ENCODE measurements around the gene PIP4K2C.

Gene PIP4K2C

GRCh38 chr12:57586128-57586527 is 4.9 kb upstream of the PIP4K2C start:
- DNase-seq: no peak

DNA sequence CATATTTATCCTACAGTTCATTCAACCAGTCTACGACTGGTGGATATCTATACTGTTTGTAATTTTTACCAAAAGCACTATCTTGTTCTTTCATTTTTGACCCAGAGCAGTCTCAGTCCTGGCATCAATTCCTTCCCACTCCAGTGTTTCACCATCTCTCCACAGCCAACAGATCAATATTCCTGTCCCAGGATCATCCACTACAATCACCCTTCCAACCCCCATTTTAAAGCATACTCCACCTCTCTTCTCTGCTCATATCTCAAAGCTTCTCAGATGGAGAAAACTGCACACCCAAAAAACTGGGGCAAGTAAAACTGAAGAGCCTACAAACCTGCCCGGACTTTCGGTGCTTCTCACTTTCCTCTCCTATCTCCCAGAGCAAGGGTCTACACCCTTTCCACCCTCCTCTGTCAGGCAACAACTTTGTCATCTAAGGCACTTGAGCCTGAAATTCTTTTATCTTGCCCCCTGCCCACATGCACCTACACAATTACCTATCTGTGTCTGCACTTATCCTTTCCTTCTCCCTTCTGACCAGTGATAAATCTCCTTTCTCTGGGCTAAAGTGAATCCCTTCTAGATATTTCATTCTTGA is 4.1 kb upstream of the PIP4K2C start:
- no peak for DNase-seq

GRCh38 chr12:57588951-57589610 is 1.9 kb upstream of the PIP4K2C start:
- DNase-seq: peak; percentile 28

GRCh38 chr12:57590479-57590863 is 521 bp upstream of the PIP4K2C start:
- no peak for DNase-seq

DNA sequence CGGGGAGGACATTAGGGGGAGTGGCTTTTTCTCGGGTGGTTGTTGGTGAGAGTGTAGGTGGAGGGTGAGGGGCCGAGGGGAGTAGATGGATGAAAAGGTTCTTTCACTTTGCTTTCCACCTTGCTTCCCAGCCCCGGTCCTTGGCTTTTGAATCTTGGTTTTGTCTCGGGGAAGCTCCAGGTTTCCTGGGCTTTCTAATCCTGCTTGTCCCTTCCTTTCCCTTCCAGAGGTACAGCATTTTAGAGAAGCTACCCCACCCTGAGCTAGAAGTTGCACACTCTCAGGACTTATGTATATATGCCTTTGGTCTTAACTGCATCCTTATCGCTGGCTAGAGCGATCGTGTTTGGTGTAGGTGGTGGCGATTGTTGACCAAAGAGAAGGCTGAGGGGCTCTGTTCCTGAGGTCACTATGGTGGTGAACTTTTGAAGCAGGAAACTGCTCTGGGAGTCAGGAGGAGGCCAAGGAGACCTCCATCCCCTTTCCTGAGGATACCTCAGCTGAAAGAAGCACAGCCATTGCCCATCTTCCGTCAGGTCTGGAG is 862 bp downstream of the PIP4K2C start:
- DNase-seq: no peak

DNA sequence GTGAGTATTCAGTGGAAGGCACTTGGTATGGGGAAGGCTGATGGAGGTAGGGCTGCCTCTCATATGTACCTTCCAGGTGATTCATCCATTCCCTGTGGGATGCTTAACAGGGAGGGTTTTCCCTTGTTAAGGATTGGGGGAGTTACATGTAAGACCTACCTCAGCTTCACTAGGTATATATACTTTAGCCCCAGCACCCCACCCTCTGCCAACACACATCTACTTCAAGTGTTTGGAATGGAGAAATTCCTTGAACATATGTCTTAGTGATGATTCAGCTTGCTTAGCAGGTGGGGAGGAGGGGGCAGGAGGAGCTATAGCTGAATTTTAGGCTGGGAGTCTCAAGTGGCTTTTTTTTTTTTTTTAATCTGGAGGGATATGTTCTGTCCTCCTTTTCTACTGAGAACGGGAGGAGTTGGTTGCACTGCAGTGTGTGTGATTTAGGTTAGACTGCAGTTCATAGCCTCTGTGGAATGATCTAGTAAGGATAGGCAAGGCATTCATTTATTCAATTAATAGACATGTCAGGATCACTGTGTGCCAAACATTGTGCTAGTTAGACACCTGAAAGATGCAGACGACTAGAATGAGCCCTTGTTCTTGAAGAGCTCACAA is 1.7 kb downstream of the PIP4K2C start:
- no peak for DNase-seq

DNA sequence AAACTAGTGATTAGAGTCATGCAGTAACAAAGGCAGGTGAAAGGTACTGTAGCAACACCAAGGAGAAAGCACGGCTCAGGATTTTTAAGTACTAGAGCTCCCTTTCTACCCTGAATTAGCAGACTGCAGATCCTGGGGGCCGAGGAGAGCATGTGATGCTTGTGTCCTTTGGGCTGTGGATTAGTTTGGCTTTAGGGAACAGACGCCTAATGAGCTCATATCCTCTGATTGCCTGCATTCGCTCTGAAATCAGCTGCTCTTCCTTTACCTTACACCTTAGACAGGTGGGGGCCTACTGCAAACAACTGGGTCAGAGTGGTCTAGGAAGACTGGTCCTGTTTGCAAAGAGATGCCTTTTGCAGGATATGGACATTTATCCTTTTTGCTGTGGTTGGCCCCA is 2.2 kb downstream of the PIP4K2C start:
- no peak for DNase-seq

DNA sequence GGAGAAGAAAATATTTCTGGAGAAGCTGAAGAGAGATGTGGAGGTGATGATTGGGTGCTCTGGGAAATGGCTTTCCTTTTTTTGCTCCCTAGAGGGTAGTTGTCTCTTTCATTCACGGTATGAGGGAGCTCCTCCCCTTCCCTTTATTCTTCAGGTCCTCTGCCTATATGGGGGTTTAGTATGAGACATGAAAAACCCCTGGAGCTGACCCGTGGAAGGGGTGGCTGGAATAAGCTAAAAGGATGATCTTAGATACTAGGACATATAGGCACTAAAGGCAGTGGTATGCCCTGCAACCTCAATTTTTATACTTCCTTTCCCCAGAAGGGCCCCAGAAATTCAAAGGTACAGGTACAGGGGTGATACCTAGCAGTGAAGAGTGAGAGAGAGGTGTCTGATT is 9.4 kb downstream of the PIP4K2C start:
- no peak for DNase-seq

GRCh38 chr12:57602544-57602943 is 11.6 kb downstream of the PIP4K2C start:
- no peak for DNase-seq

DNA sequence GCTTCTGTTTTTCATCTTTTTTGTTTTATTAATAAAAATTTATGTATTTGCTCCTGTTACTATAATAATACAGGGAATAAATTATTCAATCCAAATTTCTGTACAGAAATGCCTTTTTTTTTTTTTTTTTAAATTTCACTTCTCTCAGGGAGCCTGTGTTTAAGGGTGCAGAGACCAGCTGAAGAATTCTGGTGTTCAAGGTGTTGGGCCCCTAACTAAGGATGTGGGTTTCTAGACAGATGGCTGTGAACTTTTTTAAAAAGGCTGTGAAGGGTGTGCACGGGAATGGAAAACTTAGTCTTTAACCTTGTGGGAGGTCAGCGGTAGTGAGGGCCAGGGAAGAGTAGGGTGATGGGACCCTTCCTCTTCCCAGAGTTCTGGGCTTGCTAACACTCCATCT is 12.3 kb downstream of the PIP4K2C start:
- no peak for DNase-seq

DNA sequence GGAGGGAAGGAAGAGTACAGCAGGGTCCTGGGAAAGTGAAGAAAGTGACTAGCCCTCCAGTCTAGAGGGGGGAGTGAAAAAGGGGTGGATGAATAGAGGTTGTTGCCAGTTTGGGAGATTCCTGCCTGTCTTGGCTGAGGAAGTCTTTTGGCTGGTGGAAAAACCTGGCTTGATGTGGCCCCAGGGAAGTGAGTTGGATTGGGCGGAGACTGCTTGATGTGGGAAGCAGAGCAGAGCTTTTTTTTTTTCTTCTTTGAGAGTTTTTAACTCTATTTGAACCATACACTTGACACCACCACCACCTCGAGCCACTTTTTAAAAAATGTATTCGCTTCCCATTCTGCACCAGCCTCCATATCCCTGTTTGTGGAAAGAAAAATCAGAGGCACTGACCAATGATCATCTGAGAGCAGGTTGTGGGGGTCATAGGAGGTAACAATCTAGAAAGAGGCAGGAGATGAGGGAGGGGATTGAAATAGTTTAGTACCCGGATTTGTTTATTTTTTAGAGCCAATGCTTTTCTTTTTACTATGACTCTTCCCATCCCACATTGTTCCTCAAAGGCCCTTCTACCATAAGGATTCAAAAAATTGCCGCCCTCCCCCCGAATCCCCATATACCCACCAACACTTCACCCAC is 12.9 kb downstream of the PIP4K2C start:
- DNase-seq: no peak

- no peak for DNase-seq
Observed at GRCh38 chr12:57604454-57604991, 13.5 kb downstream of the PIP4K2C start, which contains the start of gene DTX3. DTX3 (plus strand) TSS chr12:57604824; CDS start chr12:57606518, 1,694 bp downstream.

- DNase-seq: no peak
Observed at GRCh38 chr12:57604992-57605810, 14.2 kb downstream of the PIP4K2C start.

DNA sequence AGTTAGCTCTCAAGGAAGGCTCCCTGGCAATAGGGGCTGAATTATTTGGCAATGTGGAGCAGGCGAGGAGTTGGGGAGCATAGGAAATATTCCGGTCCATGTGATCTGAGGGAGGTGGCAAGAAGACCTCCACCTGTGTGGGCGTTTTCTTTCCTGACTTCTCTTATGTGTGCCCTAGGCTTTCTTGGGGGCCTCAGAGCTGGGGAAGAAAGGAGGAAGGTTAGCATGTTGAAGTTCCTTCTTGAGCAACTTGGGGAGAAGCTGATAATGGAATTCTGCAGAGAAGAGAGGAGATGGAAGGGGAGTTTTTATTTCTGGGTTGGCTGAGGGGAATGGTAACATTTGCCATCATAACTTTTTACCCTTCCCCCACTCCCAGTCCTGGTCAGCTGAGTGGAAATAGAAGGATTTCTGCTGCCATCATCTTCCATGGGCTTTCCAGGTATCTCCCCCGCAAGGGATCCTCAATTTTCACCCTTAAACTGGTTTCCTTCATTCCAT is 14.9 kb downstream of the PIP4K2C start:
- DNase-seq: no peak

- no peak for DNase-seq
Observed at GRCh38 chr12:57606399-57606798, 15.4 kb downstream of the PIP4K2C start.

GRCh38 chr12:57606821-57607220 is 15.8 kb downstream of the PIP4K2C start:
- no peak for DNase-seq

GRCh38 chr12:57607958-57608663 is 17.1 kb downstream of the PIP4K2C start:
- no peak for DNase-seq

- DNase-seq: no peak
Observed at GRCh38 chr12:57609101-57609780, 18.2 kb downstream of the PIP4K2C start.

DNA sequence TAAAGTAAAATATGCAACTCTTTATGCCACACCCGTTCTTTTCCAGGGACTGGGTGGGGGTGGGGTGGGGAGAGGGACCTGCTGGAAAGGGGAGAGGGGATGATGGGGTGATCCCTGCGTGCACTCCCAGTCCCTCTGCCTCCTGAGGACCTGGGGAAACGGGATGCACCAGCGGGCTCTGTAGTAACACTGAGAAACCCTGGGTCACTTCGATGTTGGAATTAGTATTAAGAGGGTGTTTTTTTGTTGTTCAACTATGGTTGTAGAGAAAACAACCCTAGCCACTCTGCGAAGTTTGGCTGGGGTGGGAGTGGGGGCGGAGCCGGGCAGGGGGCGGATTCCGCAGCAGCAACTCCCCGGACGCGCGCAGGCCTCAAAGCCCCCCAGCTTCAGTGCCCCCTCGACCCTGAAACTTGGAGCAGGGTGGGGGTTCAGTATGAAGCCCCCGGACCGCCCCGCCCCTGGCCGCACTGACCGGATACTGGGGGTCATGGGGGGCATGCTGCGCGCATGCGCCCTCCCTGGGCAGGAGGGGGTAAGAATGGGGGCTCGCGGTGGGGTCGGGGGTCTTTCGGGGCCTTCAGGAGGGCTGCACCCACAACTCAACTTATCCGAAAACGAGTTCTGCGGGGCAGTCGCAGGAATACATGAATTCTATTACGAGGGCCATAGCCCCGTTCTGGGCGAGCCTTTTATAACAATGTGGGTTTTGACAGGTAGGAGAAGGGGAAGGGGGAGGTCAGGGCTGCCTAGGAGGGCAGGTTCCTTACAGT is 19.0 kb downstream of the PIP4K2C start:
- no peak for DNase-seq

DNA sequence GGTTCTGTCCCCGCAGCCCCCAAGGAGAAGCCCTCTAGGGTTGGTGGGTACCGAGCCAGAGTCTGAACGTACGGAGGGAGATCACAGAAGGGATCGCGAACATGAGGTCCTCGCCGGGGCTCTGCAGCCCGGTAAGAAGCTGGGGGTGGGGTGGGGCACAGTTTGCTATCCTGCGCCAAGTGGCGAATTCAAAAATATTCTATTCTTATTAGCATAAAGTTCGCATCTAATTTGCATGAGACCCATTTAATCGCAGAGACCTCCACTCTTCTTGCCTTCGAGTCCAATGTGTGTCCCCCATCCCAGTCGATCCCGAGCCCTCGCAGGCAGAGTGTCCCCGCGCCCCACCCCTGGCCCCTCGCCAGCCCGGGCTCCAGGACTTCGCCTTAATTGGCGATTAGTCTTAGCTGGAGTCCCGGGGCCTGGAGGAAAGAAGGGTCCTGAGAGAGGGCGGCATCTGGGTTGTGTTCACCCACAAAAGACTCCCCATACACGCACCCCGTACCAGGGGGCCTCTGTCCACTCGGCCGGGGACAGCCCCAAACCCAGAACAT is 19.6 kb downstream of the PIP4K2C start:
- DNase-seq: no peak

Measured in MV-4-11 (cell line).